HG03064 (cell line): ENCODE results near the gene GPC6.
"Not testable (repeated sequence)": the region's sequence is repeated elsewhere in the genome, so short reads cannot be mapped to it uniquely, and the experiment has no call there.

ENCODE experiments used
- ATAC-seq: cut with Tn5 transposase; IDR thresholded peaks from one replicate; pipeline ENCODE4 v1.9.1; 2021; ENCODE audit warnings: low read depth; ENCODE audit not compliant: unreplicated experiment

GPC6 gene

GRCh38 chr13:93226623-93227279, at the start of gene GPC6:
Gene GPC6 (plus strand): TSS chr13:93226807.
- ATAC-seq = no peak

DNA sequence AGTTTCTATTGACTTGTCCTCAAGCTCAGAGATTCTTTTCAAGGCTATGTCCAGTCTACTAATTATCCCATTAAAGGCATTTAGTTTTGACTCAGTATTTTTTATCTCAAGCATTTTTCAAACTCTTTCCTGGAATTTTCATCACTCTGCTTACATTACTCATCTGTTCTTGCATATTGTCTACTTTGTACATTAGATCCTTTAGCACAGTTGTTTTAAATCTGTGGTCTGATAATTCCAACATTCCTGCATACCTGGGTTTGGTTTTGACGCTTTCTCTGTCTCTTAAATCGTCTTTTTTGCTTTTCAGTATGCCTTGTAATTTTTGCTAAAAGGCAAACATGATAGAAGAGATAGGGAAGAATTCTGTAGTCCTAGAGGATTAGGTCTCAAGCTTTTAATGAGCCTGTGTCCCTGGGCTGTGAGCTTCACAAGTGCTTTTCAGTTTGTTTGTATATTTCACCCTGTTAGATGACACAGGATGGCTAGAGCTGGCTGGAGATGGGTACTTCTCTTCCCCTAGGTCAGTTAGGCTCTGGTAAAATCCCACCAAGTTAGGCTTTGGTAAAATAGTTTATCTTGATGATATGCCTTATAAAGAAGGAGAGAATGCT, 46.1 kb upstream of the GPC6 start:
- ATAC-seq = no peak

DNA sequence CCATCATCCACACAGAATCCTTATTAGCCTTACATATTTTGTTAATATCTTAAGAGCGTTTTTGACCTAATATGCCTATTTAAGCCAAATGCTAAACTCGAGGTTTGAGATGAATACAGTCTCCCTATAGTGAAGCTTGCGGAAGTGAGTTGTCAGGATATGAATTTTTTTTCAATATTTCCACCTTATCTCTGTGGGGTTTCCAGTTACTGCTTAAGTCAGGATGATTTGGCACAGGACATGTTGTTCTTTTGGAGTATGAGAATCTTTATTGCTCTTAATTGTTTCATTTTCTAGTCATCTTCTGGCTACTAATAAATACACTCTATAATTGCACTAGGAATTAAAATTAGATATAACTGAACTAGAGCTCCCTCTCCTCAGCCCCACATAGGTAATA, 44.2 kb upstream of the GPC6 start:
- no peak for ATAC-seq

DNA sequence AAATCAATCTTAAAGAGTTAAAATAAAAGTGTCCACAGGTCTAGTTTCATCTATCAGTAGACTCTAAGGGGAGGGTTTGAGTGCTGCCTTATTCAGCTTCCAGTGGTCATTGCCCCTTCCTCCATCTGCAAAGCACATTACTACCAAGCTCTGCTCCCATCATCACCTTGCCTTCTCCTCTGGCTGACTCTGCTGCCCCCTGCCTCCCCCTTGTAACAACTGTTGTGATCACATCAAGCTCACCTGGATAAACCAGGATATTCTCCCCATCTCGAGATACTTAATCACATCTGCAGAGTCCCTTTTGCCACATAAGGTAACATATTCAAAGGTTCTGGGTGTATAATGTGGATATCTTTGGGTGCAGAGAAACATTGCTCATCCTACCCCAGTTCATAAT, 43.3 kb upstream of the GPC6 start:
- ATAC-seq = no peak

- no peak for ATAC-seq
Observed at GRCh38 chr13:93190006-93190405, 36.6 kb upstream of the GPC6 start.

- ATAC-seq = no peak
Observed at GRCh38 chr13:93193682-93194081, 32.9 kb upstream of the GPC6 start.

DNA sequence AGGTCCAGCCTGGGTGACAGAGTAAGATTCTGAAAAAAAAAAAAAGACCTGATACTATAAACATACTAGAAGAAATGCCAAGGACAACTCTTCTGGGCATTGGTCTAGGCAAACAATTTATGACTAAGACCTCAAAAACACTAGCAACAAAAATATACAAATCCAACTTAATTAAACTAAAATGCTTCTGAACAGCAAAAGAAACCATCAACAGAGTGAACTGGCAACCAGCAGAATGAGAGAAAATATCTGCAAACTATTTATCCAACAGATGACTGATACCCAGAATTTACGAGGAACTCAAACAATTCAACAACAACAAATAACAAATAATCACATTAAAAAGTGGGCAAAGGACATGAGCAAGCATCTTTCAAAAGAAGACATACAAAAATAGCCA, 26.8 kb upstream of the GPC6 start:
- no peak for ATAC-seq

- no peak for ATAC-seq
Observed at GRCh38 chr13:93200626-93201025, 26.0 kb upstream of the GPC6 start.

DNA sequence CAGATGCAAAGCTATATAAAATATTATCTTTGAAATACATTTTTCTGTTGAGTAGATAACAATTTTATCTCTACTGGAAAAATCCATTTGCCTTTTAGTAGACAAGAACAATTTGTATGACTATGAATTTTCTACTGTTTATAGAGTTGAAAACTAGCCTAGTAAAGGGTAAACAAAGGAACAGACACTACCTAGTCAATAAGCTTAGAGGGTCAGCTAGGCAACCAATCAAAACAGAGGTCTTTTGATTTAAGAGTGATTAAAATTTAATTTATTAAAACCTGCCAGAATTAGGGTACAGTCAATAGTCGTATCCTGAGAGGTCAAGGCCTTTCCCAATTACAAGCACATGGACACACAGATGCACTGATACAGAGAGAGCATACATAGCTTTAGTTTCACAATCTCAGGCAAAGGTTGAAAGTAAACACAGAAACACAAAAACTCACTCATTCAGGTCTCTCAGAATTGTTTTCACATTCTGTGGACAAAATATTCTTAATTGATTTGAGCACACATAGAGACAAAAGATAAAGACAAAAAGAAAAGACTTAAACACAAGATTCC, 24.5 kb upstream of the GPC6 start:
- ATAC-seq = no peak

- ATAC-seq = not testable (repeated sequence)
Observed at GRCh38 chr13:93206778-93207392, 19.7 kb upstream of the GPC6 start.

DNA sequence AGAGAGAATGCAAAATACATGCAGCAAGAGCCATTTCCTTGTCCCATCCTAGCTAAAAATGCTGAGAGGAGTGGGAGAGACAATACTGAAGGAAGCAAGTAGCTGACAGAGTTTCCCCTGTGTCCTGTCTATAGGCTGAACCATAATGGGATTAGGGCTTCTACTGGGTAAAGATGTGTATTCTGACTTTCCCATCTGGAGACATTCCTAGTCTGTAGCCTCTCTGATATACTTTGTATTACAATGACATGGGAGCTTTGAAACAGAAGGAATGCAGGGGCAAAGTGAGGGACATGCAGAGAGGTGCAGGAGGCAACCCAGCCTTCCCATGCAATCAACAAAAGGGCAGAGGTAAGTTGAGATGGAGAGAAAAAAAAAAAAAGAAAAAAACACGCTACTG, 10.5 kb upstream of the GPC6 start:
- no peak for ATAC-seq

DNA sequence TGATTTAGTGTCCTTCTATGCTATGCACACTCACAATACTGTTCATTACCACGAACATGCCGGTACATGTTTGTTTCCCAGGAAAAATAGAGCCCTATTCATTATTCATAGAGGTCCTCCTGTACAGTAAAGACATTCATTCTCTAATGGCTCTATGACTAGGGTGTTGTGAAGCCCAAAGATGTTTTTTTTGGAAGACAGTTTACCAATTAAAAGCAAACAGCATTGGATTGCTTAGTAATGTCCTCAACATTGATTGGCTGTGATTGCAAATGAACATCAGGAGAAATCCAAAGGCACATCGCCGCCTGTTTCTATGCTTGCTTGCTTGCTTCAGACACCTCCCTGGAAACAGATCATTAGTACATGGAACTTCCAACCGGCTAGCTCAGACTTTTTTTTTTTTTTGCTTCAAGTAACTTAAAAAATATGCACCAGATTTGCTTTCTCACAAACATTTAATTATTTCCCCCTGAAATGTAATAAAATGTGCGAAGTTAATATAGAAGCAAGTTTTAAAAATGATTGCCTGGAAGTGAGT, 8.8 kb upstream of the GPC6 start:
- ATAC-seq = no peak

DNA sequence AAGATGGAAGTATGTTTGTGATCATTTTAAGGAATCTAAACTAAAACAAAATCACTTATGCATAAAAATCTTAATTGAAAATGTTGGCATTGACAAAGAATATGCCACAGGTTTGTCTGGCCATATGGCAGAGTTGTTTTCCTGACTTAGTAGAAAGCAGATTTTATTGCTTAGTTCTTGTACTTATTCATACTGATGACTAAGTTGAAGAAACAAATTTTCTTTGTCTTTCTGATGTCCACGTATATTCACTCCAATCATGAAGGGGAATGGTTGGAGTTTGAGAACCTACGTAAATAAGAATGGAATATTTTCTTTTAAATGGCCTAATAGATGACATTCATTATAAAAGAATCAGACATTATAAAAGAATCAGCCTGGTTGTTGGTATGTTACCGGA, 8.0 kb upstream of the GPC6 start:
- ATAC-seq = no peak

GRCh38 chr13:93220073-93220472, 6.5 kb upstream of the GPC6 start:
- ATAC-seq = no peak

DNA sequence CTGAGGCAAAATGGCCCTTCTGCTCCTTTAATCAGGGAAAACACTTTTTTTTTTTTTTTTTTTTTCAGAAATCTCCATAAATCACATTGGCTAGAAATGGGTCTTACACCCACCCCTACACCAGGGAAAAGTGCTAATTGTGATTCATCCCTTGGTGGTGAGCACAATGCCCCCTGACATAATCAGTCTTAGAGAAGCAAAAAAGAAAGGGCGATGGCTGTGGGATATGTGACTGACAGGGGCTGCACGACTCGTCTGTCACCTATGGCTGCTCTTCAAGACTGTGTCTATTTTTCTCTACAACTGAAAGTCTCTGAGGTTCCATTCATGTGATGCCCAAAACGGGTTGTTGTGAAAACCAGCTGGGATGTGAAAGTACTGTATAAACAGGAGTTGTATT, 3.6 kb upstream of the GPC6 start:
- no peak for ATAC-seq

- ATAC-seq = no peak
Observed at GRCh38 chr13:93224535-93224934, 2.1 kb upstream of the GPC6 start.

- no peak for ATAC-seq
Observed at GRCh38 chr13:93225610-93226009, 997 bp upstream of the GPC6 start.

GRCh38 chr13:93226065-93226622, 463 bp upstream of the GPC6 start:
- ATAC-seq = no peak

DNA sequence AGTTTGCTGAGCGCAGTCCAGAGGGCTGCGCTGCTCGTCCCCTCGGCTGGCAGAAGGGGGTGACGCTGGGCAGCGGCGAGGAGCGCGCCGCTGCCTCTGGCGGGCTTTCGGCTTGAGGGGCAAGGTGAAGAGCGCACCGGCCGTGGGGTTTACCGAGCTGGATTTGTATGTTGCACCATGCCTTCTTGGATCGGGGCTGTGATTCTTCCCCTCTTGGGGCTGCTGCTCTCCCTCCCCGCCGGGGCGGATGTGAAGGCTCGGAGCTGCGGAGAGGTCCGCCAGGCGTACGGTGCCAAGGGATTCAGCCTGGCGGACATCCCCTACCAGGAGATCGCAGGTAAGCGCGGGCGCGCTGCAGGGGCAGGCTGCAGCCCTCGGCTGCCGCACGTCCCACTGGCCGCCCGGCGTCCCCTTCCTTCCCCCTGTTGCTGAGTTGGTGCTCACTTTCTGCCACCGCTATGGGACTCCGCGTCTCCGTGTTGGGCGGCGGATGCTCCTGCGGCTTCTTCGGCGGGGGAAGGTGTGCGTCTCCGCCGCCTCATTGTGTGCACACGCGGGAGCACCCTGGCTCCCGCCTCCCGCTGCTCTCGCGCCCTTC, 772 bp downstream of the GPC6 start:
- no peak for ATAC-seq

- no peak for ATAC-seq
Observed at GRCh38 chr13:93227878-93228642, 1.5 kb downstream of the GPC6 start.
